ENCODE results near the gene RETREG3. TPM values are rescaled to one million over a fixed set of nuclear protein-coding genes. Genes with fewer than 3 reads are reported as not detected.
"Not testable (repeated sequence)": the region's sequence is repeated elsewhere in the genome, so short reads cannot be mapped to it uniquely, and the experiment has no call there.

The RETREG3 gene, protein sequence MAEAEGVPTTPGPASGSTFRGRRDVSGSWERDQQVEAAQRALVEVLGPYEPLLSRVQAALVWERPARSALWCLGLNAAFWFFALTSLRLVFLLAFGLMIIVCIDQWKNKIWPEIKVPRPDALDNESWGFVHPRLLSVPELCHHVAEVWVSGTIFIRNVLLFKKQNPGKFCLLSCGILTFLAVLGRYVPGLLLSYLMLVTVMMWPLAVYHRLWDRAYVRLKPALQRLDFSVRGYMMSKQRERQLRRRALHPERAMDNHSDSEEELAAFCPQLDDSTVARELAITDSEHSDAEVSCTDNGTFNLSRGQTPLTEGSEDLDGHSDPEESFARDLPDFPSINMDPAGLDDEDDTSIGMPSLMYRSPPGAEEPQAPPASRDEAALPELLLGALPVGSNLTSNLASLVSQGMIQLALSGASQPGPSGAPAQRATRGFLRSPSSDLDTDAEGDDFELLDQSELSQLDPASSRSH
- 30.9 and 34.0 TPM in 2 replicates for total RNA-seq (2014; rRNA removed; shearing (Covaris generic))
- polyA plus RNA-seq (2015; cell fraction: cytosol; rRNA removed), result 21.8 and 30.5 TPM in 2 replicates
- polyA plus RNA-seq (2015; cell fraction: nucleus; rRNA removed), result 31.3 and 32.1 TPM in 2 replicates

DNA sequence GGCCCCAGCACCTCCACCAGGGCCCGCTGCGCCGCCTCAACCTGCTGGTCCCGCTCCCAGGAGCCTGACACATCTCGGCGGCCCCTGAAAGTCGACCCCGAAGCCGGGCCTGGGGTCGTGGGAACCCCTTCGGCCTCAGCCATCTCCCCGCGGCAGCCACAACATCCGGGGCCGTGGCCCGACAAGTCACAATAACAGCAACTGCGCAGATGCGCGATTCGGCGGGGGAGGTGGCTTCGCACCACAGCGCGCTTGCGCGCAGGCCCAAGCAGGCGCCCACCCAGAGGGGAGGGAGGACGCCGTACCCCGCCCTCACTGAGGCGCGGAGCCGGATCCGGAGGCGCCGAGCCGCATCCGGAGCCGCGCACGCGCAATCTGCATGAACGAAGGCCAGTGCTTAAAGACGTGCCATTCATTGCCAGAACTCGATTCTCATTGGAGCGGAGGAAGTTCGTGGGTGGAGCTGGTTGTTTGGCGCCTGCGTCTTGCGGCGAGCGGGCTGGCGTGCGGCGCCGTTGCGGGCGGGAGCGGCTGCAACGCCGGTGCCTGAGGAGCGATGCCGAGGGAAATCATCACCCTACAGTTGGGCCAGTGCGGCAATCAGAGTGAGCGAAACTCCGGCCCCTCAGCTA is at the start of gene RETREG3, which contains the start of gene TUBG1:
Gene RETREG3, minus strand, starts transcription at position 193 of the 632 bp plus-strand sequence. Its CDS starts 50 bp downstream, at position 143.
Gene TUBG1, plus strand, starts transcription at position 502 of the 632 bp plus-strand sequence. Its CDS starts 55 bp downstream, at position 557.
- DNase-seq (ENCODE audit: low read depth), result peak; percentile 99

DNA sequence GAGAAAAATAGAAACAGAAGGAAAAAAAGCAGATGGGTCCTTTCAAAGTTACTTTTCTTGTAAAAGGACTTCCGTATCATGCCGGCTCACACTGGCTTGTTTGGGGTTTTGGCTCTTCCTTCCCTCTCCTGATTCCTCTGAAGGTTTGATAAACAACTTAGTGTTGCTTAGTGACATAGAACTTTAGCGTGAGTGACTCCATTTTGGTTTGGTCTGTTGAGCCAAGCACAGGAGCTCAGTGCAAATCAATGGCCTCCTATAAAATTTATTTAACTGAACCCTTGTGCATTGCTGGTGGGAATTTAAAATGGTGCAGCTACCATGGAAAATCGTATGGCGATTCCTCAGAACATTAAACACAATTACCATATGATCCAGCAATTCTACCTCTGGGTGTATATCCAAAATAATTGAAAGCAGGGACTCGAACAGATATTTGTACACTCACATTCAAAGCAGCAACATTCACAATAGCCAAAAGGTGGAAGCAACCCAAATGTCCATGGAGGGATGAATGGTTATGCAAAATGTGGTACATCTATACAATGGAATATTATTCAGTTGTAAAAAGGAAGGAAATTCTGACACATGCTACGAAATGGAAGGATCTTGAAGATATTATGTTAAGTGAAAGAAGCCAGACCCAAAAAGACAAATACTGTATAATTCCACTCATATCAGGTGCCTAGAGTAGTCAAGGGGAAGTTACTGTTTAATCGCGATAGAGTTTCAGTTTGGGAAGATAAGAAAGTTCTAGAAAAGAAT is 48.8 kb upstream of the RETREG3 start:
- DNase-seq (ENCODE audit: low read depth), result no peak

DNA sequence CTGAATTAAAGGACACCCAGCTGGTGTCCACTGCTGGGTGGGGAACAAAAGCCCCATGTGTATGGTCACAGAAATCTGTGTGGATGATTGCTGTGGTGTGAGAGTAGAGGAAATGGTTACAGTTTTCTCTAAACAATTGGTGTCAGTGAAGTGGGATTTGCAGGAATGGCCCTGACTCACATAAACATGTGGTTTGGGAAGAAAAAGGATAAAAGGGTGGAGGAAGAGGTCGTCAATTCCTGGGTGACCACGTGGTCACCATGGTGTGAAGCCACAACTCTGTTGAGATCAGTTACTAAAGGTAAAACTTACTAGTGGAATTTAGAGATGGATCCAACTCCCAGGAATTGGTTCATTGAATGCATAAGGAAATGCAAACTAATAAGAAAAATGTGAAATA is 46.4 kb upstream of the RETREG3 start:
- peak; percentile 91 for DNase-seq (ENCODE audit: low read depth)

DNA sequence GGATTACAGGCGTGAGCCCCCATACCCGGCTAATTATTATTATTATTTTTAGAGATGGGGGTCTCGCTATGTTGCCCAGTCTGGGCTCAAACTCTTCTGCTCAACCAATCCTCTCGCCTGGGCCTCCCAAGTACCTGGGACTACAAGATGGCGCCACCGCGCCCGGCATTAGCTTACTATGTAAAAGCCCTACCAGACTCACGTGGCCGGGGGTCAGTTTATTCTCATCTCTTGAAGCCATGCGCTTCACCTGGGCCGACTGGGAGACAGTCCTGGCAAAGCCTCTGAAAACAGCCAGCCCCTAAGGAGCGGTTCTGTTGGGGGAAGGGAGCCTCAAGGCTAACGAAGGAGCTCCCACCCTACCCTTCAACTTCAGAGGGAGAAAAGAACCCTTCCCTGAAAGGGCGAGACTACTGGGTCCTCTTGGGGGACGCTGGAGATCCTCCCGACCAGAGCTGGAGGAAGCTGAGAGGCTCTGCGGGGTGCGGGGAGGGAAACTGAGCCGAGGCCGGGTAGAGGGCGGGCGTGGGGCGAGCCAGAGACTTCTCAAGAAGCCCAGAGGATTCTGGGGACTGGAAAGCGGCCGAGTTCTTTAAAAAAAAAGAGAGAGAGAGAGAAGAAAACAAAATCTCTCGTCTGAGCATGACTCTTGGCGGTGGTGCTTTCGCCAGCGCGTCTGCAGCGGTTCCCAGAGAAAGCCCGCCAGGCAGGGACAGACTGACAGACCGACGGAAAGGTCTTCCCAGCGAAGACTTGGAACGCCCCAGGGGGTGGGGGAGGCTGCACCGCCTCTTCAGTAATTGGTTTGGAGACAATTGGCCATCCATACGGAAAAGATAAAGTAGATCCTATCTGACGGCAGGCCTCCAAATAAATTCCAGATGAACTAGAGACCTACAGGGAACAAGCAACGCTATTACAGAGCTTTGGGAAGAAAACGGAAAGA is 44.3 kb upstream of the RETREG3 start:
- no peak for DNase-seq (ENCODE audit: low read depth)

DNA sequence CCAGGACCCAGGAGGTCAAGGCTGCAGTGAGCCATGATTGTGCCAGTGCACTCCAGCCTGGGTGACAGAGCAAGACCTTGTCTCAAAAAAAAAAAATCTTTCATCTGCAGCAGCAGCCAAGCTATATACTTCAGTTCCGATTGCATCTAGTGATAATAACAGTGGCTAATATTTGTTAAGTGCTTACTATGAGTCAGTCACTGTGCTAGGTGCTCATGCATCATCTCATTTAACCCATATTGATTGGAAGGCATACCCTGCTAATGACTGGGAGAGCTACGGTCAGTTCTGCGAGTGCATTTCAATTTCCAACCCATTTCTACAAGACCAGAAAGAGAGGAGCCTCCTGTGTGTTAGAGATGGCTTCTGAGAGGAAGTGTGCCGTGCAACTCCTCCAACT is 42.2 kb upstream of the RETREG3 start:
- no peak for DNase-seq (ENCODE audit: low read depth)

DNA sequence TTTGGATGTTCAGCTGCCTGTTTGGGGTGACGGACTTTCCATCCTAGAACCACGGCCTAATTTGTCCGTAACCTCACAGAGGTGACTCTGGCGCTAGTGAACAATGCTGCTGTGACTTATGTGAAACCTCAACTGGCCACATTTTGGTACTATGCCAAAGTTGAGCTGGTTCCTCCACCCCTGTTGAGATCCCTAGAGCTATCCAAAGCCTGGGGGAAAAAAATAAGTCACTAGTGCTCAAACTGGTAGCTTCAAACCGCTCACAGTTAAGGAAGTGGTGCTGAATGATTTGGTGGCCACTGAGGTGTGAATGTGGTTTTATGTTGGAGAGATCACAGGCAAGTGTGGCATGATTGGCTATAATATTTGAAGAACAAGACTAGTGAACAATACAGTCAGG is 38.6 kb upstream of the RETREG3 start:
- DNase-seq (ENCODE audit: low read depth), result no peak

DNA sequence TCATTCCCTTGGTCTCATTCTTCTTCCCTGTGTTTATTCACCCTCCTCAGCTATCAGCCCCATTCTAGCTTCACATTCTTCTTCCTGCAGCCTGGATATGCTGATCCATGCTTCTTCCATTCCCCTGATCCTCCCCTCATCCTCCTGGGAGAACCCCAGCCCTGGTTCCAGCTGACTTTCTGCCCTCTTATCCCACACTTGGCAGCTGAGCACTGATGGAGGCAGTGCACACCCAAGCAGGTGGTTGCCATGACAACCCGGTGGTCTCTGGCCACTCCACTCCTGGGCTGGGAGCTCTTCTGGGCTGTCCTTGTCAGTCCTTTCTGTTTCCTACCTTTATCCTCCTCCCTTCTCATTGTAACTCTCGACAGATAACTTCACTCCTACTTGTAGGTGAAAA is 33.2 kb upstream of the RETREG3 start:
- DNase-seq (ENCODE audit: low read depth), result no peak

DNA sequence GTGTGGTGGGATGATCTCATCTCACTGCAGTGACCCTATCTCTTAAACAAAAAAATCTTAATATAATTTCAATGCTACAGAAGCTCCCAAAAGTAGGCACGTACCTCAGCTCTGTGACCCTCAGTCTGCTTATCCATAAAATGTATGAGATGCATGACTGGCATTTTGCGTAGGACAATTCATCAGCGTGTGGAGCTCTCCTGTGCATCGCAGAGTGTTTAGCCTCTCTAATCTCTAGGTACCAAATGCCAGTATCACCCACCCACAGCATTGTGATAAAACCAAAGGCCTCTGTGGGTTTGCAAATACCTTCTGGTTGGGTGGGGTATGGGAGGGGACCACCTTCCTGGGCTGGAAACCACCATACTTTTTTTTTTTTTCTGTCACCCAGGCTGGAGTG is 30.9 kb upstream of the RETREG3 start:
- no peak for DNase-seq (ENCODE audit: low read depth)

DNA sequence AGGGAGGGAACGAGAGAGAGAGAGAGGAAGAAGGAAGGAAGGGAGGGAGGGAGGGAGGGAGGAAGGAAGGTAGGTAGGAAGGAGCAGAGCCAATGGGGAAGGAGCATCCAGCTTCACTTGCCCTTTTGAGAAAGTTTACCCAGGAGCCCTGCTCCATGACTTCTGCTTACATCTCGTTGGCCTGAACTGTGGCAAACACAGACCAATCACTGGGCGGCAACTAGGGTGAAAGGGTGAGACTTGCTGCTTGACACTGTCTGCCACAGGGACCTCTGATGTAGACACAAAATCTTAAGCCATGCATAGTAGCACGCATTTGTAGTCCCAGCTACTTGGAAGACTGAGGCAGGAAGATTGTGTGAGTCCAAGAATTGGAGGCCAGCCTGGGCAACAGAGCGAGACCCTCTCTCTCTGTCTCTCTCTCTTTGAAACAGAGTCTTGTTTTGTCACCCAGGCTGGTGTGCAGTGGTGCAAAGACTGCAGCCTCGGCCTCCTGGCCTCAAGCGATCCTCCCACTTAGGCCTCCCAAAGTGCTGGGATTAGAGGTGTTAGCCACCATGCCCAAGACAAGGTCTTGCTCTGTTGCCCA is 30.4 kb upstream of the RETREG3 start:
- DNase-seq (ENCODE audit: low read depth), result no peak

DNA sequence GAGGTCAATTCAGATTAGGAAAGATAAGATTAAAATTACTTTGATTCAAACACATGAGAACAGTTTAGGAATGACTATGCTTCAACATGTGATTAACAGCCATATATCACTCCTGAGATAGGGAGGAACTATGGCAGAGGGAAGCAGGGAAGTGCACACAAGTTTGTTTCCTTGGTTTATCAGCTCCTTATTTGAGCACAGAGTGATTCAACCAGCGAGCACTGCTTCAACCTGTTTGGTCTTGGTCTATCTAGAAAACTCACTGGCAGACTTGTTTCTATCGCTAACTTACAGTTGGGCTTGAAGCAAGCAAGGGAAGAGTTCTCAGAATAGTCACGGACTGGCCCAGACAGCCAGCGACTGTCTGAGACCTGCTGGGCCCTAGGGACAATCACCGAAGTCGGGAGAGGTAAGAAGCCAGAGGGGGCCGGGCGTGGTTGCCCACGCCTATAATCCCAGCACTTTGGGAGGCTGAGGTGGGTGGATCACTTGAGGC is 23.8 kb upstream of the RETREG3 start:
- DNase-seq (ENCODE audit: low read depth), result no peak

DNA sequence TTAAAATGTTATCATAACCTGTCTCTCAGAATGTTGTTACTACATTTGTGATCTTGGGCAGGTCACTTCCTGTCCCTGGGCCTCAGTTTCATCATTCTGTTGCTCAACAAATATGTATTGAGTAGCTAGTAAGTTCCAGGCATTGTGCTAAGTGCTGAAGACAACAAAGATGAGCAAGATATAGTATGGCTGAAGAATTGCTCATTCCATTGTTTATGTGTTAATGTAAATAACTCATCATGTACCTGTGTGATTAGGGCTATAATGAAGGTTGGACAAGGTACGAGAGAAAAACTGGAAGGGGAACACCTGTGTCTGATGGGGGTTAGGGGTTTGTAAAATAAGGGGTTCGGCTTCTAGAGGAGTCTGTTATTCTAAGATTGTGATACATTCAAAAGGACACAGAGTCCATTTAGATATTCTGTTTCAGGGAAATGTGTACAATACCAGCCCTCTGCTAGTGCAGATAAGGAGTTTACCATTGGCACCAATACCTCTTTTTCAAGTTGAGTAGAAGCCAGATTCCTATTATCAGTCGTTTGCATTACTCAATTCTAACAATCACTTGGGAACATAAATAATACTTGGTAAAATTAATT is 20.3 kb upstream of the RETREG3 start:
- no peak for DNase-seq (ENCODE audit: low read depth)

DNA sequence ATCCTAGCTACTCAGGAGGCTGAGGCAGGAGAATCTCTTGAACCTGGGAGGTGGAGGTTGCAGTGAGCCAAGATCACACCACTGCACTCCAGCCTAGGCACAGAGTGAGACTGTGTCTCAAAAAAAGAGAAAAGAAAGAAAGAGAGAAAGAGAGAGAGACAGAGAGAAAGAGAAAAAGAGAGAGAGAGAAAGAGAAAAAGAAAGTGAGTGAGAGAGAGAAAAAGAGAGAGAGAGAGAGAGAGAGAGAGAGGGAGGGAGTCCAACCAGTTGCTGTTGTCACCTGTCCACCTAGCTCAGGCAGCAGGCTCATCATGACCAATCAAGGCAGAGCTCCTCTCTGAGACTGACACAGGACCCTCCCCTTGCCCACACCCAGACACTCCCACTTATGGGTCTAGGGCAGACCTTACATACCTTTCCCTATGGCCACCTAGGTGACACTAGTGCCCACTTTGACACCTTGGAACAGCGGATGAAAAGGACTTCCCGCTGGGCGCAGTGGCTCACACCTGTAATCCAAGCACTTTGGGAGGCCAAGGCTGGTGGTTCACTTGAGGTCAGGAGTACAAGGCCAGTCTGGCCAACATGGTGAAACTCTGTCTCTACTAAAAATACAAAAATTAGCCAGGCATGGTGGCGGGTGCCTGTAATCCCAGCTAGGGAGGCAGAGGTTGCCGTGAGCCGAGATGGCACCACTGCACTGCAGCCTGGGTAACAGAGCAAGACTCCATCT is 18.0 kb upstream of the RETREG3 start:
- not testable (repeated sequence) for DNase-seq (ENCODE audit: low read depth)

DNA sequence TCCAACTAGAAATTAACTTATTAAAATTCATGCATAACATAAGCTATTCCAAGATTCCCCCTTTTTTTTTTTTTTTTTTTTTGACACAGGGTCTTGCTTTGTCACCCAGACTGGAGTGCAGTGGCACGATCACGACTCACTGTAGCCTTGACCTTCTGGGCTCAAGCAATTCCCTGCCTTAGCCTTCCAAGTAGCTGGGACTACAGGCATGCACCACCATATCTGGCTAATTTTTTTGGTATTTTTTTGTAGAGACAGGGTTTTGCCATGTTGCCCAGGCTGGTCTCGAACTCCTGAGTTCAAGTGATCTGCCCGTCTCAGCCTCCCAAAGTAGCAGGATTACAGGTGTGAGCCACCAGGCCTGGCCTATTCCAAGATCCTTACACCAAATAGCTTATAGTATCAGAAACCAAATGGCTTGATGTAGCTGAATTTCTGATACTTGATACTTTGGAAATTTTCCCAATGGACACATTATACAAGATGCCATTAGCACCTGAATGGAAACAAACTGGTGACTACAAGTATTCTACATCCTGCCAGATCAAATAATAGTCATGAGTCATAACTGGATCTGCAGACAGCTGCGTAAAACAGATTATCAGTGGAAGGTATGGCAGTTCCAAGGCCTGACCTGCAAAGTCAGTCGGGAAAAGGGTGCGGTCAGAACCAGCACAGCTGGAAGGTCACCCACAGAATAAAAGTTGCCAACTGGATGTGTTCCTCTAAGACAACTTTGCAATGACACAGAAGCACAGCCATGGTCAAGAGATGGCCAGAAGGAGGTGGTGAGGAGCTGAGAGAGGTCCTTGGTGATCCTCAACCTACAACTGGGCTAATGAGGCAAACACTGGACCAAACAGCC is 14.8 kb upstream of the RETREG3 start:
- peak; percentile 87 for DNase-seq (ENCODE audit: low read depth)

DNA sequence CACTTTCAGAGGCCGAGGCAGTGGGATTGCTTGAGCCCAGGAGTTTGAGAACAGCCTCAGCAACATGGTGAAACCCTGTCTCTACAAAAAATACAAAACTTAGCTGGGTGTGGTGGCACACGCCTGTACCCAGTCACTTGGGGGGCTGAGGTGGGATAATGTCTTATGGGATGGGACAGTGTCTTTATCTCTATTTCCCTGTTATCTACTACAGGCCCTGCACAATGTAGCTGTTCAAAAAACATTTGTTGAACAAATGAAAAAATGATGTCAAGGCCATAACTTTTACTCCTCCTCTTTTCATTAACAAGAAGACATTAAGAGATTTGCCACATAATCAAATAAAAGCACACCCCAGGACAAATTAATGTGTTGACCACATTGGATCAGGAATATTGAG is 14.1 kb upstream of the RETREG3 start:
- DNase-seq (ENCODE audit: low read depth), result no peak

DNA sequence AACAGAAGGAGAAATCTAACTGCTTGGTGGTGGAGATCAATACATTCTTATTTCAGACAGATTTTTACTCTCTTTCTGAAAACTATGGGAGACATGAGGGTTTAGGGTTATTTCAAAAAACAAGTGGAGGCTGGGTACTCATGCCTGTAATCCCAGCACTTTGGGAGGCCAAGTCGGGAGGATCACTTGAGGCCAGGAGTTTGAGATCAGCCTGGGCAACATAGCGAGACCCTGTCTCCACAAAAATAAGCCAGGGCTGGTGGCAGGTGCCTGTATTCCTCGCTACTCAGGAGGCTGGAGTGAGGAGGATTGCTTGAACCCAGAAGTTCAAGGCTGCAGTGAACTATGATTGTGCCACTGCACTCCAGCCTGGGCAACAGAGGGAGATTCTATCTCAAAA is 12.8 kb upstream of the RETREG3 start:
- not testable (repeated sequence) for DNase-seq (ENCODE audit: low read depth)

DNA sequence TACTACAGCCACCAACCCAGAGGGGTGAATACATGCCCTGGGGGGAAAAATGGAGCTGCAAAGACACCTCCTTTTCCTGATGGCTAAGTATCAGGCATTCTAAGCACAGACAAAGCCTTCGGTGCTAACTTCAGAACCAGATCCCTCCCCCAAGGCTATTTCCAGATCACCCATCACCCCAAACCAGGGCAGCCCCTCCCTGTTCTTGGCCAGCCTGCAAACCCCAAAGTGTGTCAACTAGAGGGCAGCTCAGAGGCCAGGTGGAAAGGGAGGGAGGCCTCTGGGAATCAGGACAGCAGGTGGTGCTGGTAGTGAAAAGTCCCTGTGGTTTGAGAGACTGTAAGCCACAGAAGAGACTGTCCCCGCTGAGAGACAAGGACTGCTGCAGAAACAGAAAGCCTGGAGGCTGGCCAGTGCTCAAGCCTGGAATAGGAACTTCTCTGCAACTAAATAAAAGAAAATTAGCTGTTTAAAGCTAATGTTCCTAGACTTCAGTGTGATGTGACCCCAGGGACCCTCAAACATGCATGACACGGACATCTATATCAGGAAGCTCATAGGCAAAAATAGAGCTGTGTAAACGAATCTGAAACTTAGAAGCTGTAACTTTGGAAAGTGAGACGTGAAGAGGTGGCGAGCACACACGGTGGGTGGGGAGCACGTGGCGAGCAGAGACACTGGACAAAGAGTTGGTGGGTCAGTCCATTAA is 9.4 kb upstream of the RETREG3 start:
- peak; percentile 57 for DNase-seq (ENCODE audit: low read depth)

DNA sequence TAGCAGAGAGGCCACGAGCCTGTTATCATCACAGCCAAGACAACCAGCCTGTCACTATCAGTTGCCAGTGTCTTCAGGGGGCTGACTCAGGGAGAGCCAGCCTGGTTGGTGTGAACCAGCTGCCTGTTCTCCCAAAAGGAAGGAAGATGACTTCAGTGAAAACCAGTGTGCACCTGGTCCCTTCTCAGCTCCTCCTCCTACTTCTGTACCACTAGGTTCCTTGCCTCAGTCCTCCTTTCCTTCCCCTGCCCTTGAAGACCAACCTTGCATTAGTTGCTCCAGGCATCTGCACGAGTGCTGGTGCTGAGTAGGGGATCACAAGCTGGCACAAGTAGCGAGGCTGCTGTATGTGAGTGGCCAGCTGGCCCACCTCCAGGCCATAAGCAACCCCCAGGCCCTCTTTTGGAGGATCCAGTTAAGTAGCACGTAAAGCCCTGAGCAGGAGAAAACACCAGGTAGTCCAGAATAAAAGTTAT is 8.8 kb upstream of the RETREG3 start:
- DNase-seq (ENCODE audit: low read depth), result no peak
